Urinary bladder (tissue), 4 donors: ENCODE measurements around the gene KLF11. TPM values are rescaled to one million over a fixed set of nuclear protein-coding genes. Genes with fewer than 3 reads are reported as not detected.
"Not testable (repeated sequence)": the region's sequence is repeated elsewhere in the genome, so short reads cannot be mapped to it uniquely, and the experiment has no call there.

Source experiments
- DNase-seq: peaks from one replicate; pipeline ENCODE4 v3.0.0-alpha.2; 2015; ENCODE audit errors: extremely low spot score
- H3K27ac ChIP-seq: one replicate; pipeline ENCODE4 v1.5.1; 2013; ENCODE audit warnings: low read depth, mild to moderate bottlenecking, moderate library complexity
- H3K36me3 ChIP-seq: one replicate; pipeline ENCODE4 v1.6.1; 2013; ENCODE audit warnings: mild to moderate bottlenecking, moderate library complexity; ENCODE audit not compliant: insufficient read depth
- H3K4me1 ChIP-seq: one replicate; pipeline ENCODE4 v1.6.1; 2013; ENCODE audit warnings: mild to moderate bottlenecking, moderate library complexity; ENCODE audit not compliant: insufficient read depth
- H3K4me3 ChIP-seq: one replicate; pipeline ENCODE4 v1.5.1; 2013; ENCODE audit warnings: low read depth, low read length
- WGBS: extraction: QIAGEN DNeasy Blood & Tissue Kit; methylation state at CpG from one replicate; pipeline ENCODE4 v1.1.7; 2013; 5-methylcytosine and 5-hydroxymethylcytosine counted together
- polyA plus RNA-seq: library from polyadenylated mRNA; stranded (reverse); fragments of 200-250 nt; gene quantifications from one replicate; pipeline ENCODE4 v1.2.3, GENCODE V29; 2013
- small RNA-seq: library from RNA; depleted of rRNA; stranded (forward); fragments of <200 nt; gene quantifications from one replicate; pipeline ENCODE3, GENCODE V24; 2014
- total RNA-seq: library from RNA; depleted of rRNA; stranded (reverse); fragments of >200 nt; gene quantifications from one replicate; pipeline ENCODE4 v1.2.3, GENCODE V29; 2014
- donor health status: healthy with polysubstance abuse.
- donor health status: healthy.

KLF11 gene
- total and polyA plus RNA-seq, 2 donors = 17.7 to 20.7 TPM

DNA sequence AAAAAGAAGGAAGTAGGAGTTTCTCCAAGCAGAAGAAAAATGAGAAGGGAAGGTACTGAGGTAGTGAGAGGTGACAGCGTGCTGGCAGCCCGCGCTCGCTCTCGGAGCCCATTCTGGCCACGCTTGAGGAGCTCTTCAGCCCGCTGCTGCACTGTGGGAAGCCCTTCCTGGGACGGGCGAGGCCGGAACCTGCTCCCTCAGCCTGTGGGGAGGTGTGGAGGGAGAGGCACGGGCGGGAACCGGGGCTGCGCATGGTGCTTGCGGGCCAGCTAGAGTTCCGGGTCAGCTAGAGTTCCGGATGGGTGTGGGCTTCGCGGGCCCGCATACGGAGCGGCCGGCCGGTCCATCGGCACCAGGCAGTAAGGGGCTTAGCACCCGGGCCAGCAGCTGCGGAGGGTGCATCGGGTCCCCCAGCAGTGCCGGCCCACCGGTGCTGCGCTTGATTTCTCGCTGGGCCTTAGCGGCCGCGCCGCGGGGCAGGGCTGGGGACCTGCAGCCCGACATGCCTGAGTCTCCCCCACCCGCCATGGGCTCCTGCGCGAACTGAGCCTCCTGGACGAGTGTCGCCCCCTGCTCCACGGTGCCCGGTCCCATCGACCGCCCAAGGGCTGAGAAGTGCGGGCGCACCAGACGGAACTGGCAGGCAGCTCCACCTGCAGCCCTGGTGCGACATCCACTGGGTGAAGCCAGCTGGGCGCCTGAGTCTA is 48.0 kb downstream of the KLF11 start:
- Histone ChIP-seq H3K4me1 (no peaks in the 10 kb centered on the region), H3K27ac (no peak overlapping the region), H3K36me3 (no peaks in the 10 kb centered on the region), H3K4me3 (no peak overlapping the region)
- 23% methylated on average over 52 of the region's 52 CpGs for WGBS
- DNase-seq = no peak

DNA sequence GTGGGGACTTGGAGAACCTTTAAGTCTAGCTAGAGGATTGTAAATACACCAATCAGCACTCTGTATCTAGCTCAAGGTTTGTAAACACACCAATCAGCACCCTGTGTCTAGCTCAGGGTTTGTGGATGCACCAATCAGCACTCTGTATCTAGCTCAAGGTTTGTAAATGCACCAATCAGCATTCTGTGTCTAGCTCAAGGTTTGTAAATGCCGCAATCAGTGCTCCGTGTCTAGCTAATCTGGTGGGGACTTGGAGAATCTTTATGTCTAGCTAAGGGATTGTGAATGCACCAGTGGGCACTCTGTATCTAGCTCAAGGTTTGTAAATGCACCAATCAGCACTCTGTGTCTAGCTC is 48.5 kb downstream of the KLF11 start:
- H3K36me3 ChIP-seq, DNase-seq, H3K27ac ChIP-seq, H3K4me1 ChIP-seq, H3K4me3 ChIP-seq: not testable (repeated sequence)
- 99% methylated on average over 2 of the region's 2 CpGs for WGBS

- H3K4me3 ChIP-seq = no peak overlapping the region
- H3K4me1 ChIP-seq = no peaks in the 10 kb centered on the region
- no peak for DNase-seq
- no peaks in the 10 kb centered on the region for H3K36me3 ChIP-seq
- WGBS = 85% methylated on average over 13 of the region's 13 CpGs
- H3K27ac ChIP-seq = no peak overlapping the region
These were observed 51.0 kb downstream of the KLF11 start for GRCh38 chr2:10094271-10094814.

DNA sequence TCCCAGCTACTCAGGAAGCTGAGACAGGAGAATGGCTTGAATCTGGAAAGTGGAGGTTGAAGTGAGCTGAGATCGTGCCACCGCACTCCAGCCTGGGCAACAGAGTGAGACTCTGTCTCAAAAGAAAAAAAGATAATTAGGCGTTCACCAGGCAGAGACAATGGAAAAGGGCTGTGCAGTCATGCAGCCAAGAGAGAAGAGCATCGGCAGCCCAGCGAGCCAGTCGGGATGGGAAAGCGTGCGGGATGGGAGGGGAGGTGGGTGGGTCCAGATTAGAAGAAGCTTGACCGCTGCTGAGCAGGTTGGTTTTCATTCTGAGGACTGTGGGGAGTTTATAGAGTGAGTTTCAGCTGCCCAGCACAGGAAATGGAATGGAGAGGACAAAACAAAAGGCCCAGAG is 51.8 kb downstream of the KLF11 start:
- Histone ChIP-seq H3K4me3 (no peak overlapping the region), H3K4me1 (no peaks in the 10 kb centered on the region), H3K27ac (no peak overlapping the region), H3K36me3 (no peaks in the 10 kb centered on the region)
- DNase-seq = no peak
- WGBS = 86% methylated on average over 9 of the region's 9 CpGs

DNA sequence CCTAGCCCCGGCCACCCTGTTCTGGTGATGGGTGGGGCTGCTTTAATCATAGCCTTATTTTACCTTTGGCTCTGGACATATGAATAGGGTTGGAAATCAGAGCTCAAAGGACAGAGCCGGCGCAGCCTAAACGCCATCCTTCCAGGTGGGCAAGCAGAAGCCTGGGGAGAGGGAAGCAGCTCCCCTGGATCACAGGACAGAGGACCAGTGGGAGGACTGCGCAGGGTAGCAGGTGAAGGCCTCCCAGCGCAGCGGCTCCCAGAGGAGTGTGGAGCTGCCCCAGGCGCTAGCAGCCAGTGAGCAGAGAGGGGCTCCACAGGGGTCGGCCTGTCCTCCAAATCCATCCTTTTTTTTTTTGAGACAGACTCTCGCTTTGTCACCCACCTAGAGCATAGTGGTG is 53.3 kb downstream of the KLF11 start:
- WGBS = 97% methylated on average over 10 of the region's 10 CpGs

GRCh38 chr2:10097352-10098148 is 54.2 kb downstream of the KLF11 start:
- 36% methylated on average over 16 of the region's 16 CpGs for WGBS
- Histone ChIP-seq H3K4me1 (no peaks in the 10 kb centered on the region), H3K4me3 (no peak overlapping the region), H3K27ac (no peak overlapping the region), H3K36me3 (no peaks in the 10 kb centered on the region)
- DNase-seq = no peak

More for the DNA sequence above, 53.3 kb downstream of the KLF11 start:
- Histone ChIP-seq H3K27ac (no peak overlapping the region), H3K4me3 (no peak overlapping the region), H3K36me3 (no peaks in the 10 kb centered on the region), H3K4me1 (no peaks in the 10 kb centered on the region)
- DNase-seq = no peak

- WGBS = 57% methylated on average over 7 of the region's 7 CpGs
- H3K4me1 ChIP-seq = no peaks in the 10 kb centered on the region
- H3K27ac ChIP-seq = no peak overlapping the region
- no peak for DNase-seq
- H3K4me3 ChIP-seq = no peak overlapping the region
- no peaks in the 10 kb centered on the region for H3K36me3 ChIP-seq
These were observed 58.1 kb downstream of the KLF11 start for GRCh38 chr2:10101491-10101890.

- no peak overlapping the region for H3K27ac ChIP-seq
- whole genome bisulfite sequencing = 85% methylated on average over 6 of the region's 6 CpGs
- H3K36me3 ChIP-seq = no peaks in the 10 kb centered on the region
- no peak for DNase-seq
- no peaks in the 10 kb centered on the region for H3K4me1 ChIP-seq
- H3K4me3 ChIP-seq = no peak overlapping the region
These were observed 59.8 kb downstream of the KLF11 start for GRCh38 chr2:10103179-10103578.

Small RNA genes lying within 50 kb of the gene (small RNA-seq; reads per million reads assigned to genes)
- not detected for gene RF00568

Other genes with a start within 250 kb of the KLF11 start
- 53.4 TPM for gene TAF1B, start 200.1 kb upstream of the KLF11 start, total RNA-seq
- 7.5 TPM for gene TAF1B, start 200.1 kb upstream of the KLF11 start, polyA plus RNA-seq
- 15.9 TPM for gene GRHL1, start 91.9 kb upstream of the KLF11 start, total RNA-seq
- 2.8 TPM for gene GRHL1, start 91.9 kb upstream of the KLF11 start, polyA plus RNA-seq
- gene CYS1, start 36.9 kb downstream of the KLF11 start, total RNA-seq = 7.2 TPM
- 6.2 TPM for gene CYS1, start 36.9 kb downstream of the KLF11 start, polyA plus RNA-seq
- 24.8 TPM for gene RRM2, start 79.2 kb downstream of the KLF11 start, total RNA-seq
- gene RRM2, start 79.2 kb downstream of the KLF11 start, polyA plus RNA-seq = 0.92 TPM